AG04449 (cell line): ENCODE data around the gene SMOC2.
"Not testable (repeated sequence)": the region's sequence is repeated elsewhere in the genome, so short reads cannot be mapped to it uniquely, and the experiment has no call there.

Source experiments
- CTCF ChIA-PET: fragments of 350-600 bp; formaldehyde crosslinking; extraction: SDS; loops from one replicate; lab custom pipeline; 2021; ENCODE audit warnings: antibody characterized with exemption; lab: Yijun Ruan, JAX
- POLR2A ChIA-PET: fragments of 400-600, 350-600 bp; formaldehyde crosslinking; extraction: SDS; loops from one replicate; lab custom pipeline; 2020; ENCODE audit warnings: antibody characterized with exemption, inconsistent platforms; lab: Yijun Ruan, JAX
- DNase-seq: peaks from one replicate; pipeline ENCODE4 v3.0.0-alpha.2; 2010; ENCODE audit warnings: low read depth, low spot score
- H3K4me3 ChIP-seq: 2 replicates; pipeline ENCODE4 v1.5.1; 2011; ENCODE audit warnings: low read depth, mild to moderate bottlenecking, control low read depth, low read length
- TF ChIP-seq, protein P1 (sequence below): IDR thresholded peaks from one replicate; pipeline ENCODE4 v1.5.1; 2011; ENCODE audit warnings: mild to moderate bottlenecking, moderate library complexity, low read length, control low read depth, inconsistent platforms; ENCODE audit not compliant: insufficient read depth; ENCODE audit errors: missing control alignments

SMOC2 gene

DNA sequence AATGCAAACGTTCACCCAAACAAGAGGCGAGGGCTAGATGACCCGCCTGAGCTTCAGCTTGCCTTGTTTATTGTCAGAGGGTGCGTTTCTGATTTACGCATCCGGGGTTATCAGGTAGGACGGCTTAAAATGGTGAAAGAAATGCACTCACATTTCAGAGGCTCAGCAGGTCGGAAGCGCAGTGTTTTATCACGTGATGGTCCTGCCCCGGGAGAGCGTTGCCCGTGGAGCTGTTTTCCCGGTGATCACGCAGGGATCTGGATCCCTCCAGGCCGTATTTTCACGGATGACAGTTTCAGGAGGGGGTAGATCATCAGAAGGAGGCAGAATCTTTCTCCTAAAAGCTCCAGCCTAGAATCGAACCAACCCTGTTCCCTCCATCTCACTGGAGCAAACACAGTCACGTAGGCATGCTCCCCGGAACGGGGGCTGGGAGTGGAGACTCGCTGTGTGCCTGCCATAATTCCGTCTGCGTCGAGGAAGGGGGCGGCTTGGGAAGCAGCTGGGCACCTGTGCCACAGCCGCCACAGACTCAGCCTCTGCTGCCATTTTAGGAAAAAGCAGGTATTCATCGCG lies 121.7 kb downstream of the SMOC2 start:
- ChIA-PET CTCF (no interaction called here), POLR2A (no interaction called here)
- no peak overlapping the region for H3K4me3 ChIP-seq
- TF ChIP-seq, protein P1, sequence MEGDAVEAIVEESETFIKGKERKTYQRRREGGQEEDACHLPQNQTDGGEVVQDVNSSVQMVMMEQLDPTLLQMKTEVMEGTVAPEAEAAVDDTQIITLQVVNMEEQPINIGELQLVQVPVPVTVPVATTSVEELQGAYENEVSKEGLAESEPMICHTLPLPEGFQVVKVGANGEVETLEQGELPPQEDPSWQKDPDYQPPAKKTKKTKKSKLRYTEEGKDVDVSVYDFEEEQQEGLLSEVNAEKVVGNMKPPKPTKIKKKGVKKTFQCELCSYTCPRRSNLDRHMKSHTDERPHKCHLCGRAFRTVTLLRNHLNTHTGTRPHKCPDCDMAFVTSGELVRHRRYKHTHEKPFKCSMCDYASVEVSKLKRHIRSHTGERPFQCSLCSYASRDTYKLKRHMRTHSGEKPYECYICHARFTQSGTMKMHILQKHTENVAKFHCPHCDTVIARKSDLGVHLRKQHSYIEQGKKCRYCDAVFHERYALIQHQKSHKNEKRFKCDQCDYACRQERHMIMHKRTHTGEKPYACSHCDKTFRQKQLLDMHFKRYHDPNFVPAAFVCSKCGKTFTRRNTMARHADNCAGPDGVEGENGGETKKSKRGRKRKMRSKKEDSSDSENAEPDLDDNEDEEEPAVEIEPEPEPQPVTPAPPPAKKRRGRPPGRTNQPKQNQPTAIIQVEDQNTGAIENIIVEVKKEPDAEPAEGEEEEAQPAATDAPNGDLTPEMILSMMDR = no peak
- no peak for DNase-seq

DNA sequence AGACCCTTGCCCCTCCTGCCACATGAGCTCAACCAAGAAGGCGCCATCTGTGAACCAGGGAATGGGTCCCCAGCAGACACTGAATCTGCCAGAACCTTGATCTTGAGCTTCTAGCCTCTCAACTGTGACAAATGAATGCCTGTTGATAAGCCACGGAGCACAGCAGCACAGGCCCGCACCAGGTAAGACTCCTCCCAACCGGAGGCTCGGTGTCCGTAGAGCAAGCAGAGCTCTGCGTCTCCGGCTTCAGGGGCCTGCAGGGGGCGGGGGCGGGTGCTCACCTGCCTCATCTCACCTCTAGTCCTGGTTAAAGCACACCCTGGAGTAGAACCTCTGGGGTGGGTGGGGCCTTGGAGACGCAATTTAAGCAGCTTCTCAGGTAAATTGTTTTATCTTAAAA lies 122.7 kb downstream of the SMOC2 start:
- TF ChIP-seq, protein P1 = no peak
- DNase-seq = no peak
- CTCF ChIA-PET = no interaction called here
- POLR2A ChIA-PET = no interaction called here
- H3K4me3 ChIP-seq = no peak overlapping the region

DNA sequence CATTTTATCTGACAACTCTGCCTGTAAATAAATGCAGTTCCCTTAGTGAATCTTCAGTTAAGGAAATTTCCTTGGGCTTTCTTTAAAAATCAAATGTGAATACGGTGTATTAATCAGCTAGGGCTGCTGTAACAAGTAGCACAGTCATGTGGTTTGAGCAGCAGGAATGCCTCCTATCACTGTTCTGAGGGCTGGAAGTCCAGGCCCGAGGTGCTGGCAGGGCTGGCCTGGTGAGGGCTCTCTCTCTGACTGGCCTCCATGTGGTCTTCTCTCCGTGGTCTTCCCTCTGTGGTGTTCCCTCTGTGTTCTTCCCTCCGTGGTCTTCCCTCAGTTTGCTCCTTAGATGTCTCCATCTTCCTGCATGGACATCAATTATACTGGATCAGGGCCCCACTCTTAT lies 124.1 kb downstream of the SMOC2 start:
- ChIA-PET POLR2A (no interaction called here), CTCF (no interaction called here)
- TF ChIP-seq, protein P1 = no peak
- DNase-seq = no peak
- no peak overlapping the region for H3K4me3 ChIP-seq

DNA sequence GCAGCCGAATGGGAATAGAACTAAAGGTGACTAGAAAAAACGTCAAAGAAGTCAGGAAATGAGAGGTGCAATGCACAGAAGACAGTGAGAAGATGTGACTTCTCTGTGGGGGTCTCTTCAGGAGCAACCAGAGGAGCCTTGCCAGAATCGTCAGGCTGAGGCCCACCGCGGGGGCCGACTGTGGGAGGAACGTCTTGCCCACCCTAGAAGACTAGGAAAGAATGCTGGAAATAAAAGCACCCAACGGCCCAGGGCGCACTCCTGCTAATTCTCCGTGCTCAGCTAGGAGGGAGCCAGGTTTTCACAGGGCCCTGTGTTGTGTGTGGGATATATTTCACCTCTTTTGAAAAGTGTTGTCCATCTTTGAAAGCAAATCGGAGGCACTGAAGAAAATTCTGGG lies 129.2 kb downstream of the SMOC2 start:
- no peak for DNase-seq
- no peak overlapping the region for H3K4me3 ChIP-seq
- CTCF ChIA-PET = no interaction called here
- TF ChIP-seq, protein P1 = no peak
- POLR2A ChIA-PET = no interaction called here

DNA sequence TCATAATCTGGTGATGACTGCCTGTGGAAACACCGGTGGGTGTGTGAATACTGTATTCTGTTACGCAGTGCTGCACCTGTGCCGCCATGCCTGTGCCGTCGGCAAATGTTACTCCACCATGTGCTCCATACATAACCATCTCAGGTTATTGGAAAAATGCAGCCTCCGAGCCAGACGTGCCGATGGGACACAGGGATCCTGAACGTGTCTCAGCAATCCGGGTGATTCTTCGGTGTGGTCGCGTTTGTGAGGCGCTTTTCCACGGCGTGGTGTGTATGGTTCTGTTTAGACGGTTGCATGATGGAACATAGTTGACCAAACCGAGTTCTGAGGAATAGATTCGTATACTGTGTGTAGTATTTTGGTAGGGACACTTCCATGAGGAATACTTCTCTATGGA lies 130.3 kb downstream of the SMOC2 start:
- ChIA-PET CTCF (no interaction called here), POLR2A (no interaction called here)
- TF ChIP-seq, protein P1 = no peak
- H3K4me3 ChIP-seq = no peak overlapping the region
- no peak for DNase-seq

DNA sequence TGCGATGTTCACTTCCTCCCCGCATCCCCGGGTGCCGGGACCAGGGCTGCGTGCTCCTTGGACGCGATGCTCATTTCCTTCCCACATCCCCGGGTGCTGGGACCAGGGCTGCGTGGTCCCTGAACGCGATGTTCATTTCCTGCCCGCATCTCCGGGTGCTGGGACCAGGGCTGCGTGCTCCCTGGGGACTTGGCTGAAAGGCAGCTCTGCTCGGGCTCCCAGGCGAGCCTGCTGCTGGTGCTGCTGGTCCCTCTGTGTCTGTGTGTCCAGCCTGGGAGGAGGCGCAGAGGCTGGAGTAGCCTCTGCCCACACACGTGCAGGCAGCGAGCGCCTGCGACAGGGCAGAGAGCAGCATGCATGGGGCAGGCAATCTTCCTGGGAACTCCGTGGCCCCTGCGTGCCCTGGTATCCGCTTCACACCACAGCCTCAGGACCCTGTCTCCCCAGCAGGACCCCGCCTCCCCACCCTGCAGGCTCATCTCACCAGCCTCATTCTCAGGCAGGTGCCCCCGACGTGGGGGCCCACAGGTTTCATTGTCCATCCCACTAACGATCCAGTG lies 132.4 kb downstream of the SMOC2 start:
- H3K4me3 ChIP-seq, CTCF ChIA-PET, POLR2A ChIA-PET, DNase-seq: not testable (repeated sequence)
